ENCODE results near the gene SPO11. TPM values are rescaled to one million over a fixed set of nuclear protein-coding genes. Genes with fewer than 3 reads are reported as not detected.

The SPO11 gene
- total RNA-seq, 6 experiments from 2014 or later, result not detected

DNA sequence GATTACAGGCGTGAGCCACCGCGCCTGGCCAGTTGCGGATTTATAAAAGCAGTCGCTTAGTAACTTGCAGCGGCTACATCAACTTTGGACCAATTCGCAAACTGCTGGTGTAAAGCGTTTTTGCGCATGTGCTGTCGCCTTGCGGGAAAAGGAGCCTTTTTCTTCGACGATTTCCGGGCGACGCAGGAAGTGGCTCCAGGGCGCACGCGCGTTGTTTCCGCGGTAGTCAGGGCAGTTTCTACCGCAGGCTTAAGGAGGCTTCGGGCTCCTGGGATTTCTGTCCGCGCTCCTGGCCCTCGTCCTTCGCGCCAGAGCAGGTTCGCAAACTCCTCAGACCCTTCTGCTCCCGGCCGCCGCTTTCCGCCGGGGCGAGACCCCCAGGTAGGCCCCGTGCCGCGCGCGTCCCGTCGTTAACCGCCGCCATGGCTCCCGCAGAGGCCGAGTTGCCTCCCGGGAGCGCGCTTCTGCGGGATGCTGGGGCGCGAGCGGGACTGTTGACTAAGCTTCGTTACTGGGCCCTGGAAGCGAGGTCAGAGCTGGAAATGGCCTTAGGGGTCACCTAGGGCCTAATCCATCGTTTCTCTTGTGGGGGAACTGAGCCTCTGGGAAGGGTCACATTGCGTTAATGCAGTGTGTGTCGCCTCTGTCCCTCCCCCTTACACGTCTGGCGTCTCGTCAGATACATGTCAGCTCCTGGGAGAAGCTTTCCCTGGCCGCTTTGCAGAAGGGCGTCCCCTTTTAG is 21.6 kb downstream of the SPO11 start, which contains the start of gene RAE1:
Gene RAE1 (plus strand): TSS at position 214 of the 742 bp plus-strand sequence. CDS start 2,784 bp downstream, outside the sequence.
- no peaks in the 10 kb centered on the region for H3K27me3 ChIP-seq
- DNase-seq (peak; percentile 89 to 93 (median 92)), ATAC-seq (peak; percentile 85 to 95 (median 92))
- intact Hi-C loops (cut with DNase I), result no loop called here
- no peaks in the 10 kb centered on the region for H3K9me3 ChIP-seq
- 1% methylated on average over 12 of the region's 64 CpGs for WGBS (ENCODE audit: insufficient coverage, low coverage, low lambda C conversion rate, missing lambda C conversion rate)
- H3K36me3 ChIP-seq, result peaks cover 0 to 23% (median 11%) of the 10 kb centered on the region in 4 donors
- peak within 1 kb of the TSS; percentile 88 to 99 (median 96) for H3K4me3 ChIP-seq
- peaks cover 0 to 10% (median 3%) of the 10 kb centered on the region in 4 donors for H3K4me1 ChIP-seq
- peak; percentile 60 for TF ChIP-seq POLR2A (IDR thresholded peaks at IDR 0.05)
- TF ChIP-seq, protein P1, sequence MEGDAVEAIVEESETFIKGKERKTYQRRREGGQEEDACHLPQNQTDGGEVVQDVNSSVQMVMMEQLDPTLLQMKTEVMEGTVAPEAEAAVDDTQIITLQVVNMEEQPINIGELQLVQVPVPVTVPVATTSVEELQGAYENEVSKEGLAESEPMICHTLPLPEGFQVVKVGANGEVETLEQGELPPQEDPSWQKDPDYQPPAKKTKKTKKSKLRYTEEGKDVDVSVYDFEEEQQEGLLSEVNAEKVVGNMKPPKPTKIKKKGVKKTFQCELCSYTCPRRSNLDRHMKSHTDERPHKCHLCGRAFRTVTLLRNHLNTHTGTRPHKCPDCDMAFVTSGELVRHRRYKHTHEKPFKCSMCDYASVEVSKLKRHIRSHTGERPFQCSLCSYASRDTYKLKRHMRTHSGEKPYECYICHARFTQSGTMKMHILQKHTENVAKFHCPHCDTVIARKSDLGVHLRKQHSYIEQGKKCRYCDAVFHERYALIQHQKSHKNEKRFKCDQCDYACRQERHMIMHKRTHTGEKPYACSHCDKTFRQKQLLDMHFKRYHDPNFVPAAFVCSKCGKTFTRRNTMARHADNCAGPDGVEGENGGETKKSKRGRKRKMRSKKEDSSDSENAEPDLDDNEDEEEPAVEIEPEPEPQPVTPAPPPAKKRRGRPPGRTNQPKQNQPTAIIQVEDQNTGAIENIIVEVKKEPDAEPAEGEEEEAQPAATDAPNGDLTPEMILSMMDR (IDR thresholded peaks at IDR 0.05), result no peak
- peak within 1 kb of the TSS; percentile 67 to 80 (median 74) for H3K27ac ChIP-seq

DNA sequence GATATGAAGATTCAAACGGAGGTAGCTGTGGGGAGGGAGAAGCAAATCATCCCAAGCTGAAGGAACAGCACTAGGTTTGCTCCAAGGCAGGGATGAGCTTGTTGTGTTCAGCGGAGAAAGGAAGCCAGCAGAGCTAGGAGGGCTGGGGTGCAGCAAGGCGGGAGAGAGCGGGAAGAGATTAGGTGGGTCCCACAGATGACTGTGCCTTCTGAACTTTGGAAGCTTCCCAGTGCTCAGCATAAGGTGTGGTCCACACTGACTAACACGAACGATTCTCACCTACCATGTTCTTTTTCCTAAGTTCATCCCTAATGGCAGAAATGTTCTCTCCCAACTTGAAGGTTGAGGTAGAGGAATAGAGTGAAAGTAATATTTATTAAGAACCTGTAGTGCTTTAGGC is 22.7 kb downstream of the SPO11 start:
- no peaks in the 10 kb centered on the region for H3K9me3 ChIP-seq
- DNase-seq (no peak), ATAC-seq (no peak)
- WGBS (ENCODE audit: insufficient coverage, low coverage, low lambda C conversion rate, missing lambda C conversion rate), result 85% methylated on average over 4 of the region's 6 CpGs
- peaks cover 0 to 29% (median 13%) of the 10 kb centered on the region in 4 donors for H3K36me3 ChIP-seq
- H3K4me3 ChIP-seq, result no peak overlapping the region
- peaks cover 0 to 10% (median 3%) of the 10 kb centered on the region in 4 donors for H3K4me1 ChIP-seq
- TF ChIP-seq, protein P1 (IDR thresholded peaks at IDR 0.05), result no peak
- TF ChIP-seq POLR2A (IDR thresholded peaks at IDR 0.05), result no peak
- intact Hi-C loops (cut with DNase I), result no loop called here
- H3K27ac ChIP-seq, result no peak overlapping the region
- H3K27me3 ChIP-seq, result no peaks in the 10 kb centered on the region

DNA sequence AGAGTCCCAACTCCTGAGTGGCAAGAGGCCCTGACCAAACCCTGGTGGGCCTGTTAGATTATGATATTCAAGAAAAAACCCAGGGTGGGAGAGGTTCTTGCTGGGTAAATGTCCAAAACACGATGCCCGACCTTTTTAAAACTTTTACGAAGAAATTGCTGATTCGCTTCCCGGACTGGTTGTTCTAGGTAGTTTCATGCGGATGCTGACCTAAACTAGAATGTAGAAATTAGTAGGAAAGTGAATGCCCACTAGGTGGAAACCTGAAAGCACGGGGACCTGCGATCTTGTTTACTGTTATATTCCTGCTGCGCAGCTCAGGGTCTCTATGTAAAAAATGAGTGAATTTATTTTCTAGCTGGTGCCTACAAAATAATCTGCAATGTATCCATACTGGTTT is 23.7 kb downstream of the SPO11 start:
- 95% methylated on average over 9 of the region's 9 CpGs for WGBS (ENCODE audit: insufficient coverage, low coverage, low lambda C conversion rate, missing lambda C conversion rate)
- Histone ChIP-seq H3K27me3 (no peaks in the 10 kb centered on the region), H3K4me3 (no peak overlapping the region), H3K9me3 (no peaks in the 10 kb centered on the region), H3K27ac (no peak overlapping the region), H3K4me1 (peaks cover 0 to 10% (median 3%) of the 10 kb centered on the region in 4 donors), H3K36me3 (peaks cover 0 to 29% (median 13%) of the 10 kb centered on the region in 4 donors)
- intact Hi-C loops (cut with DNase I), result no loop called here
- no peak for ATAC-seq
- TF ChIP-seq, protein P1 (IDR thresholded peaks at IDR 0.05), result no peak
- TF ChIP-seq POLR2A (IDR thresholded peaks at IDR 0.05), result no peak
- no peak for DNase-seq

DNA sequence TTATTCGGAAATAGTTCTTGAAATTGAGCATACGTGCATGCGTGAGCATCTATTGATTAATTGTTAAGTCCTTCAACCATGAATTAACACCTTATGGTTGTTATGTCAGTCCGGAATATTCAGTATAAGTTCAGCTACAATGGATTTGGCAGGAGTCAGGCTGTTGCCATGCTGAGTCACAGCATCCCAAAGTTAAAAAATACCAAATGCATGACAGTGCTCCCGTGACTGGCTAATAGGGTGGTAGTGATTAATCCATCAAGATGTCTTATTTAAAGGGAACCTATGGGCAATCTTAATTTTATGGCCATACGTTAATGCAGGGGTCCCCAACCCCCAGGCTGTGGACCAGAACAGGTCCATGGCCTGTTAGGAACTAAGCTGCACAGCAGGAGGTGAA is 31.9 kb downstream of the SPO11 start:
- Histone ChIP-seq H3K4me3 (no peak overlapping the region), H3K27me3 (no peaks in the 10 kb centered on the region), H3K27ac (no peak overlapping the region), H3K36me3 (peaks cover 0 to 31% (median 15%) of the 10 kb centered on the region in 4 donors), H3K4me1 (no peaks in the 10 kb centered on the region), H3K9me3 (no peaks in the 10 kb centered on the region)
- TF ChIP-seq, protein P1 (IDR thresholded peaks at IDR 0.05), result no peak
- no peak for TF ChIP-seq POLR2A (IDR thresholded peaks at IDR 0.05)
- ATAC-seq, result no peak
- intact Hi-C loops (cut with DNase I), result no loop called here
- DNase-seq, result no peak
- WGBS (ENCODE audit: insufficient coverage, low coverage, low lambda C conversion rate, missing lambda C conversion rate), result 100% methylated on average over 5 of the region's 6 CpGs

Data from right lobe of liver (tissue), 6 donors.